GM18868 (cell line): ENCODE data around the gene TMEM89.

ENCODE experiments used
- ATAC-seq: cut with Tn5 transposase; IDR thresholded peaks from one replicate; pipeline ENCODE4 v1.9.1; 2021; ENCODE audit warnings: mild to moderate bottlenecking, moderate library complexity; ENCODE audit not compliant: unreplicated experiment

The TMEM89 gene

DNA sequence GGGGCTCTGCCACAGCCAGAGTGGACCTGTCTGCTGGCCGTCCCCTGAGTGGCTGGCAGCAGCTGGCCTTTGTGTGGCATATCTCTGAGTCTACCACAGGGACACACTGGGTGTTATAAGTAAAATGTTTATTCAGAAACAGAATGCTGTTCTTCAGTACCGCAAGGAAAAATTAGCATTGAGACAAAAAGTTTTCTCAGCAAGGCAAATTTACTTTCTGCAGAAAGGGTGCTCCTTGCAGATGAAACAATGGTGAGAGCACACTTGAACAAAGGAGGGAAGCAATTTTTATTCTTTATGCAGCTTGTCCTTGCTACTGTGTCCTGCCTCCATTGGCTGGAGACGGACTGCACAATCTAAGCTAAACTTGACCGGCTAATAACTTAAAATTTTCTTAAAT is 4.0 kb downstream of the TMEM89 start:
- no peak for ATAC-seq

DNA sequence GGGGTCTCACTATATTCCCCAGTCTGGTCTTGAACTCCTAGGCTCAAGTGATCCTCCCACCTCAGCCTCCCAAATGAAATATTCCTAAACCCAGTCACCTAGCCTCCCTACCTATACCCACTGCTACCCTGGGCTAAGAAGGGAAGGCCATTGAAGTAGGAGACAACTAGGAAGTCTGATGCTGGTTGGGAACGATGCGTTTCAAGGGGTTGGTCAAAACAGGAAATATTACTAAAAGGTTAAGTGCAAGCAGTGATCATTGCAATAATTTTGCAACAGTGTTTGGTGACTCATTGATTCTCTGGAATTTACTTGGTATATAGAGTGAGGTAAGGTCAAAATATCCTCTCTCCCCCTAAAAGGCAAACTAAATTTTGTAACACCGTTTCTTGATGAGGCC is 7.5 kb downstream of the TMEM89 start:
- ATAC-seq = no peak

DNA sequence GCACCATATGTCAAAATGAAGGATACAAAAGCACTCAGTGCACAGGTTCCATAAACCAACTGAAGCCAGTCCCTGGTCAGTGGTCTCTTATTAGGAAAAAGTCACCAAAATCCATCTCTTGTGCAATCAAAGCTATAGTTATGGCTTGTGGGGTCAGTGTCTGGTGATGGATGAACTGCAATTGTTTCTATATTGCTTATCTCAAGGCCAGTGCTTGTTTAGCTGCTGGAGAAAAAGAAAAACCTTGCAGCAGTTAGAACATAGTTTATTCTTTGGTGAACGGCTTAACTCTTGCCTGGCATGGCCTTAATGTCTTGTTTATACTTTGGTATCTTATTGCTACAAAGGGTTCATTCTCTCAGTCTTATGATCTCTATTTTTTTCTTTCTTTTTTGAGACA is 9.3 kb downstream of the TMEM89 start:
- ATAC-seq = no peak

DNA sequence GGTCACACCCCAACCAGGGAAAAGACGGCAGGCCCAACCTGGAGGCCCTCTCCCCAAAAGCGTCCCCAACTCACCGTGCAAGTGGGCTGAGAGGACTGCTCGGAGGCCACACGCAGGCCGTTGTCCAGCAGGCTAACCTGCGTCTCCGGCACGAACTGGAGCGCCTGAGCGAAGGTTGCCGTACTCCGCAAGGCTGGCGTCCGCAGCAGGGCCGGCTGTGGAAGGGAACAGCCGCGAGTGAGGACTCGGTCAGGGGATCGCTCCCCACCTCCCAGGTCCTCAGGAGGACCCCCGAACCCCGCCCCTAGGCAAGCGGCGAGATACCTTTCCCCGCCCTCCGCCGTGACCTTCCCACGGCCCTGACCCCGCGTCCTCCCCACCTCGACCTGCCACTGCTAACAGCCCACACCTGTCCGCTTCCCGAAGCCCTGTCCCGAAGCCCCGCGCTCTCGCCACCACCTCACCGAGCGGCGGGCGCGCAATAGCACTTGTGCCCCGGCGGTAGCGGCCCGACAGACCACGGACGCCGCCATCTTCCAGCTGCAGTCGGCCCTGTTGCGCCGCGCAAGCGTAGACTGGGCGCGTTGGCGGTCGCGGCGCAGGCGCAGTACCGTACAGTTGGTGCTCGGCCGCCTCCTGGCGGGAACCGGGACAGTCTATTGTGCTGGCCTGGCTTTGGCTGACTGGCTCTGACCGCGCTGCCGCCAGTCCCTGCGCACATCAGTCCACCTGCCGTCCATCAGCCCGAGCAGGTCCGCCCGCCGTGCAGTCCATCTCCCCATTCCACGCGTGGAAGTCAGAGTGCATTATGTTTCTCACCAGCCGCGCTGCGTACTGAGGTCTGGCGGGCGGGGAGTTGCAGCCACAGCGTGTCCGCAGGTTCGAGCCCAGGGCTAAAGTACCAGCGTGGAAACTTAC is 12.2 kb downstream of the TMEM89 start, which contains the start of gene UQCRC1:
TSS of gene UQCRC1 (minus strand) at position 559 of the 918 bp plus-strand sequence. CDS start at position 533, 26 bp downstream.
- peak; percentile 93 for ATAC-seq

DNA sequence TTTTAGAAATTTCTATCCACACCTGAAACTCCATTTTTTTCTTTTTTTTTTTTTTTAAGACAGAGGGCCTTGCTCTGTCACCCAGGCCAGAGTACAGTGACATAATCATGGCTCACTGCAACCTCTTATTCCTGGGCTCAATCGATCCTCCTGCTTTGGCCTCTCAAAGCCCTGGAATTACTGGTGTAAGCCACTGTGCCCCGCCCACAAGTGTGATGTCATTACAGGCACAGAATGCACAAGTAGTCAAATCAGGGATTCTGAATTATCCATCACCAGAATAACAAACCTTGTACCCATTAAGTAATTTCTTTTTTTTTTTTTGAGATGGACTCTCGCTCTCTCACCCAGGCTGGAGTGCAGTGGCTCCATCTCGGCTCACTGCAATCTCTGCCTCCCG is 14.1 kb downstream of the TMEM89 start:
- no peak for ATAC-seq

DNA sequence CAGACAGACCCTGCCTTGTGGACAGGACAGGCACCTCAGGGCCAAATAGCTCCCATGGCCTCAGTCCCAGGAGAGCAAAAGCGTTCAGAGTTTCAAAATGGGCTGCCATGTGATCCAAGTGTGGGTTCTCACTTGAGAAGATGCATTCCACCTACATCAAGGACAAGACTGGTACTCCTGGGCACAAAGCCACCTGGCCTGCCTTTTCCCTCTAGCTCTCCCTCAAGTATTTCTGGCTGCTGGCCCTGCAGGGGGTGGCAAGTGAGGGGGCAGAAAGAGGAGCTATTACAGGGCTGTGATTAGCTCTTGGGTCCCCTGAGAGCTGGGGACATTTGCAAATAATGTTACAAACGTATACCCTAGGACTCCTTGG is 20.0 kb downstream of the TMEM89 start:
- no peak for ATAC-seq

DNA sequence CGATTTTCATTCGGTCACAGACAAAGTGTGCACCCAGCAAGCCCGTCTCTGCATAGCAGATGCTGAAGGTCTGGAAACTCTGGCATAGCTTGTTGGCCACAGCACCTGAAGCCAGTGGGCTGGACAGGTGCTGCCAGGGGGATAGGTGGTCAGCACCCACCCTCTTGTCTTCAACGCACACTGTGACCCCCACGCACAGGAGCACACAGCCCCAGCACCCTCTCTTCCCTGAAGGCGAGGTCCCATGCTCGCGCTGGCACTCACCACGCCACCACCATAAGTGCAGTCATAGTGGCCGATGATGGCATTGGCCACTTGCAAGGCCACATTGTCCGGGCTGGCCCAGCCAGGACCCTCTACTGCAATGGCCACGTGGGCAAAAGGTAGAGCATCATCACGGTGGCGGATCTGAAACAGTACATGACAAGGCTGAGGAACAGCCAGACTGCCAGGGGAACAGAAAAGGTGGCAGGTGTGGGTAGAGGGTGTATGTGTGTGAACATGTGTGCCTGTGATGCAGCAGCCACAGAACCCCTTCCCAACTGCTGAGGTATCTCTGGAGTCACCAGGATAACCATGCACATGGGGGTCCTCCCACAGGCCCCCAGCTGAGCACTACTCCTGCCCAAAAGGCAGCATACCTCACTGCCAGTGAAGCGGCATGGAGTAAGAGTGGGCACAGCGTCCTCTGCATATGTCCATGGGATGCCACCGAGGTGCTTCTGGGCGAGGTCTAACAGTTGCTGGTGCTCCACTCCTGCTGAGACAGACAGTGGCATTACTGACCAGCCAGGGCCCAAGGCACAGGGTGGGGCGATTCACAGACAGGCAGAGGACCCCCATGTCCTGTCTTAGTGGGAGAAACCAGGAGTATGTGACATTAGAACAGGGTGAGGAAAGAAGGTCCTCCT is 20.6 kb downstream of the TMEM89 start:
- no peak for ATAC-seq

DNA sequence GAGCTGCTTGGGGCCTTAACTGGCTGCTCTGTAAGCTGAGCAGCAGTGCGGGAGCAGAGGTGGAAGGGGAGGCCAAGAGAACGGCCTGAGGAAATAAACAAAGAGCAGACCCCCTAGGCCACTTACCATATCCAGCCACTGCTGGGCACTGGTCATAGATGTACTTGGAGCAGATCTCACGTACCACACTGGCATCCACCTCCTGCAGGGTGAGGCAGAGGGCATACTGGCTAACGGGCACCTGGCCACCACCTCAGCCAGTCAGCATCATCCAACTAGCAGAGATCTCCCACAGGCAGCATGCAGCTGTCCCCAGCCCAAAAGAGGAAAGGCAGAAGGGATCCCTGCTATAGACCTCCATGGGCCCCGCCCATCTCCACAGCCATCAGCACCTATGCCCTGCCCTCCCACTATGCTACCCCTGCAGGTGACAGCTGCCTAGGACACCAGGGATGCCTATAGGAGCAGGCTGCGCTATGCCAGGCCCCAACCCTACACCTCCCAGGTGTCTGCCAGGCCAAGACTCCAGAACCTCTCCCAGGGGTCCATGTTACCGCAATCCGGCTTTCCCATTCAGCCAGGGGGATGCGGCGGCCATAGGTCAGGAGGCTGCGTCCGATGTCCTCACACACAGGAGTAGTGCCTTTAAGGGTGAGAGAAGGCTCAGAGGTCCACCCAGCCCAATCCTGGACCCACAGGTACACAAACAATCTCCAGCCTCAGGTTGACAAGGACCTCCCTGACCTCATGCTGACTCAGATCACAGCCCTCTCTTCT is 21.9 kb downstream of the TMEM89 start:
- no peak for ATAC-seq

DNA sequence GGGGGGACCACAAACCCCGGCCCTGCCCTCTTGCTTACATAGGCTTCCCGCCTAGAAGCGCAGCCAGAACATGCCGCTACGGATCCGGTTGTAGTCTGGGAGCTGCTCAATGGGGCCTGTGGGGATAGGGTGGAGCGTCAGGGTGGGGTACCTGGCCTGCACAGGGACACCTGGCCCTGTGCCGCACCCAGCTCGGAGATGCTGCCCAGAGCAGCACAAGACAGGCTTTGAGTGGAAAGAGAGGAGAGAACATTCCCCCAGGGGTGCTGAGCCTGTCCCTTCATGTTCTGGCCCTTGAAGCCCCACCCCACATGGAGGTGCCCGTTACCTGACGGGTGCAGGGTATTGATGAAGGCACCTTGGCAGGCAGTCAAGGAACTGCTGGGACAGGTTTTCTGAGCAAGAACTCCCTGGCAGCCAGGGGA is 22.5 kb downstream of the TMEM89 start:
- no peak for ATAC-seq

DNA sequence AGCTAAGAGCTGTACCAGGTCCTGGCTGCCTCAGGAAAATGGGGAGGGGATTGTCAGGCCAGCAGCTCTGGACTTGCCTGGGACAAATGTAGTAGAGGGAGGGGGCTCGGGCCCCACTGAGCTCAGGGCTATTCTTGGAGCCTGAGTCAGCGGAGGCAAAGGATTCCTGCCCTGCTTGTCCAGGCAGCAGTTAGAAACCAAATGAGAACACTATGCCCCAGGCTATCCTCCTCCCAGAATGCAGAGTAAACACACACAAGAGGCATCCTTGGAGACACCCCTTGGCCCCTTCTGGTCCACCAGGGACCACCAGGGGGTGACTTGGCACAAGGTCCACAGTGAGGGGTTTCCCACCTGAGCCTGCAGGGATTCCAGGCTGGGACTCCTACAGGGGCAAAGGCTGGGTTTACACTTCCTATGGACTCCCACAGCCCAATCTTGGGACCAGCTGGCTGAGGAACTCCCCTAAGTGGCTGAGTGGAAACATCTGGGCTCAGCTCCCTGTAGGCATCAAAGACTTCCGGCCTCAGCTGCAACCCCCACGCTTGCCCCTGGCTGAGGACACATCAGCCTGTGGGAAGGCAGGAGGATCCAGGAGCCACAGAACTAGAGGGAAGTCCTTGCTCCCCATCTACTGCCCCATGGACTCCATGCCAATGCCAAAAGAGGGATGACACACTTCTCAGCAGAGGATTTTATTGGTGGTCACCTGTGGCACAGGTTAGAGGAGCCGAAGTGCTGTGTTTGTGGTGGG is 23.1 kb downstream of the TMEM89 start:
- no peak for ATAC-seq

DNA sequence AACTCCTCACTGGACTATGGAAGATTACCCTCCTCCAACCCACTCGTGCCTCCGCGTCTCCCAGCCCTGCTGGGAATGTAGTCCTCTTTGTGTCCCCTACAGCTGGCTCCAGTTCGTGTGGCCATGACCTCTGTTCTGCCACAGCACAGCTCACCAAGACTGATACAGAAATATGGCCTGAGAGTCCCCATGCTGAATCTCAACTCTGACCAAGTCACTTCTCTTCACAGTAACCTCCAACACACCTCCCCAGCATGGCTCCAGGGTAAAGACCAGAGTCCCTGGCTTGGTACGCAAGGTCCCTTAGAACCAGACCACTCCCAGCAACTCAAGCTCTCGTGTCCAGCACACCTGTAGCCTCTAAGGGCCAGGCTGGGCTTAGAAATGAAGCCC is 24.2 kb downstream of the TMEM89 start:
- no peak for ATAC-seq

DNA sequence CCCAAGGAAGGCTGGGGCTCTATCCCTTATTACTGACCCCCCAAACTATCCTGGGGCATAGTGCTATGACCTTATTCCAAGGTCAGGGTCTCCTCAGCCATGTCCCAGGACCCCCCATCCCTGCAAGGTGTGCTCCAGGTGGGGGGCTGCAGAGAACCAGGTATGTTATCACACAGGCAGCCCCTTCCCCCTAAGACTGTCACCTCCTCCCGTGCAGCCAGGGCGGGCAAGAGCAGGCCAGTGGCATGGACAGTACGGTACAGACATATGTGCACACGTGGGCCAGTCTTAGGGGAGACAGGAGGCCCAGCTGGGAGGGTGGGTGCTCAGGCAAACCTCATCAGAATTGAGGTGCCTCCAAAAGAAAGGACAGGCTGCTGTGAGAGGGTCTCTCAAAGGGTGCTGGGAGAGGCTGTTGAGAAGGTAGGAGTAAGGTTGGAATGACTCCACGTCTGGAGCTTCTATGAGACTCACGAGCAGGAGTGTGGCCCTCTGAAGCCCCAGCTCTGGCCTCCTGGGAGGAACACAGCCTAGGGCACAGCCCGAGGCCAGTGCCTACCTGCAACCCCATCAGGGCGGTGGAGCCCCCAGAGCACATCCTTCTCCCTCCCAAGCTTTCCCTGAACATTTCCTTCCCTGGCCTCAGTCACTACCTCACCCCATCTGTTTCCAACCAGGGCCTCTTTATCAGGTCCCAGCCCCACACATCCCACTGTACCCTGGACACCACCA is 24.7 kb downstream of the TMEM89 start:
- ATAC-seq = no peak

DNA sequence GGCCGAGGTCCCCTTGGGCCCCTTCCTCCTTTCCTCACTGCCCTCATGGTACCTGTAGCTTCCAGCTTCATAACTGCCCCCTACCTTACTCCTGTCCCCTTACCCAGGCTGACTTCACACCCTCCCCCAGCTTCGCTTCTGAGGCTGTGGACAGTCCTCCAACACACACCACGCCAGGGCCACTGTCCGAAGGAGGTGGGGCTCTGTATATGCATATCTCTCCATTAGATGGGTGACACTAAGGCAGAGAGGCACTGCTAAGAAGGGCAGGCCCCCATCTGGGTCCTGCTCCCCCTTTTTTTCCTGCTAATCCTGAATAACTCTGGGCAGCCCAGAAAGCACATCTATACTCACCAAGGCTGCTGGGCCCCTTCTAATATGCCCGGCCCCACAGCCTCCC is 25.4 kb downstream of the TMEM89 start:
- no peak for ATAC-seq

DNA sequence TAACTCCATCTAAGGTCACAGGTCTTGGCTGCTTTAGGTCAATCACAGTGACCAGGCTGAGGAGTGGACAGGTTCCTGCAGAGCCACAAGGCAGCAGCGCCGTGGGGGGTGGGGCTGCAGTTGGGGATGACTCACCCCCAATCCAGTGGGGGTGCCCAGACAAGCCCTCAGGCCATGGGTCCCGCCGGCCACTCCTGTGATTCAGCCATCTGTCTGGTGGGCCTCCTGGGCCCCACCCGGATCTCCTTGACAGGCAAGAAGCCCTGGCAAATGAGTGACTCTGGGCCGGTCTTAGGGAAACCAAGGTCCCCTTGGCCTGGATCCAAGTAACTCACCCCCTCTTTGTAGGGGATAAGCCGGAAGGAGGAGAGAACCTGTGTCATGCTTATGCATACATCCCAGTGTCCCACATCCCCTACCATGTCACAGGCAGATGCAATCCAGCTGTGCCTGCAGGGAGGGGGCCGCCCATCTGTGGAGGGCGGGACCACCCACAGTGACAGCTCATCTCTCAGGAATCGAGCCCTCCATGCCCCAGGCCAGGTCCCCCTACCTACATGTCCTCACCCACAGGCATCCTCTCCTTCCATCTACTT is 25.9 kb downstream of the TMEM89 start:
- no peak for ATAC-seq

DNA sequence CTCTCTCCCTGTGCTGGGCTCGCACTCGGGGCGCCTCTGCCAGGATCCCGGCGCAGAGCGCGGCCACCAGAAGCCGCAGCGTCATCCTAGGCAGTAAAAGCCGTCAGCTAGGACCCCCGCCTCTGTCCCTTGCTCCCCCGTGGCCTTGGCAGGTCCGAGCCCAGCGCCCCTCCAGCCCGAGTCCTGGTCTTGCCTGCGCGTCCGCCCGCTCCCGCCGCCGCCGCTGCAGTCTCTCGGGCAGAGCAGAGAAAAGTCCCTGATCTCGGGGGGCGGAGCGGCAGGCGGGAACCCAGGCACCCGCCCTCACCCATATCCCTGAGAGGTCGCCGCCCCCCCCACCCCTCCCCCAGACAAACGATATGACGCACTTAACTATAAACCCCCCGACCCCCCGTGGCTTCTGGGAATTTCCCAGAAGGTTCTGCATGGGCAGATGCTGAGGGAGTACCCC is 26.5 kb downstream of the TMEM89 start, which contains the start of gene COL7A1:
TSS of gene COL7A1 (minus strand) at position 255 of the 451 bp plus-strand sequence. CDS start at position 85, 170 bp downstream.
- no peak for ATAC-seq

DNA sequence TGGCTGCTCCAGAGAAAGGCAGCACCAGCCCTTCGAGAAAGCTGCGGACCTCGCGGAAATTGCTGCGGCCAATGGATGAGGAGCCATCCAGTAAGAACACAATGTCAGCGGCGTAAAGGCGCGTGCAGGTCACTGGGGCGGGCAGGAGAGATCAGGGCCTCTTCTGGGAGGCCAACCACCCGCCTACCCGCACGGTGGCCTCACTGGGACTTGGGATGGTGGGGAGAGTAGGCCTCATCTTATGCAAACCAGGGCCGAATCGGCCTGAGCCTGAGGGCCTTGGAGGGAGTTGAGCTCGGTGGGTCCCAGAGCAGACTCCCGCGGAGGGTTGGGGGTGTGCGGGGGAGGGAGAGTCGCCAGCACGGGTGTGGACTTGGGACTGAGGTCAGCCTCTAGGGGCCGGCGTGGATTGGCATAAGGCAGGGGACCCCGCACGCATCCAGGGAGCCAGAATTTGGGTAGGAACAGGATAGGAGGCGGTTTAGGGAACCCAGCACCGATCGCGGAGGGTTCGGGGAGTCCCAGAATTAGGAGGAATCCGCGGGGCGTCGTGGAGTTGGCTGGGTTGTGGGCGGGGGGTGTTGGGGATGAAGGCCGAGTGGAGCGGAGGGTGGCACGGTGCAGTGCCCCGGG is 27.0 kb downstream of the TMEM89 start:
- ATAC-seq = no peak

DNA sequence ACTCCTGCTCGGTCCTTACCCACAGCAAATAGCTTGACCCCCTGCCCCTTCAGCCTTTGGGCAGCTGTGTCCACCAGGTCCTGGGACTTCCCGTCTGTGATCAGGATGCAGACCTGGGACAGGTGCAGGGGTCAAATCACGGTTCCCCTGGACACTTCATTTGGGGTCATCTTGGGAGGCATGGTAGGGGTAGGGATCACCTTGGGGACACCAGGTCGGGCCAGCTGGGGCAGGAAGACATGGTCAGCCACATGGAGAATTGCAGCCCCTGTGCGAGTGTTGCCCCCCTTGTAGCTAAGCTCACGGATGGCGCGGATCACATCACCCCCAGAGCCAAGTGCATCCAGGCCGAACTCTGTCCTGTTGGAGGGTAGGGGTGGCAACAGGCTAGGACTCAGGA is 28.2 kb downstream of the TMEM89 start:
- ATAC-seq = no peak

DNA sequence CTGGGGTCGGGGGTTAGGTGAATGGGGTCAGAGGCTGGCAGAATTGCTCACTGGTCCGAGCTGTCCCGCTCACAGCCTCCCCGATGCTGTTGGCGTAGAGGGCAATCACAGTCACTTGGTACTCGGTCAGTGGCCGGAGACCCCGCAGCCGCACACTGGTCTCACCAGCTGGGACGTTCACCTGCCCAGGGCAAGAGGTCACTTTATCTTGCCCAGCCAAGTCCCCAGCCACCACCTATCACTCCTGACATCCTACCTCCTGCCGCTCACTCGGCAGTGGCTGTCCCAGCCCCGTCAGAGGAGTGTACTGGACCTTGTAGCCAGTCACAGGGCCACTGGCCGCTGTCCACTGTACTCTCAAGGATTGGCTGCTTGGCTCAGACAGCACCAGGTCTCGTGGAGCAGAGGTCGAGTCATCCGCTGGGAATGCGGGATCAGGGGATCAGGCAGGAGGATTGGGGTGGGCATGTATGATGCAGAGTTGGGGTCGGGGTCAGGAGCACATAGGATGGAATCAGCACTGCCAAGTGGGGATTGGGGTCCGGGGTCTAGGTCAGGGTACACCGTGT is 29.0 kb downstream of the TMEM89 start:
- ATAC-seq = no peak
